LNCAP (cell line): ENCODE measurements around the gene RANBP9.

ENCODE experiments used
- TF ChIP-seq, protein P1 (sequence below): fragments of 450-650 bp; IDR thresholded peaks from 2 replicates; pipeline ENCODE4 v1.5.1; 2017; ENCODE audit warnings: mild to moderate bottlenecking

RANBP9 gene

GRCh38 chr6:13624871-13625288, 86.8 kb downstream of the RANBP9 start:
- TF ChIP-seq, protein P1, sequence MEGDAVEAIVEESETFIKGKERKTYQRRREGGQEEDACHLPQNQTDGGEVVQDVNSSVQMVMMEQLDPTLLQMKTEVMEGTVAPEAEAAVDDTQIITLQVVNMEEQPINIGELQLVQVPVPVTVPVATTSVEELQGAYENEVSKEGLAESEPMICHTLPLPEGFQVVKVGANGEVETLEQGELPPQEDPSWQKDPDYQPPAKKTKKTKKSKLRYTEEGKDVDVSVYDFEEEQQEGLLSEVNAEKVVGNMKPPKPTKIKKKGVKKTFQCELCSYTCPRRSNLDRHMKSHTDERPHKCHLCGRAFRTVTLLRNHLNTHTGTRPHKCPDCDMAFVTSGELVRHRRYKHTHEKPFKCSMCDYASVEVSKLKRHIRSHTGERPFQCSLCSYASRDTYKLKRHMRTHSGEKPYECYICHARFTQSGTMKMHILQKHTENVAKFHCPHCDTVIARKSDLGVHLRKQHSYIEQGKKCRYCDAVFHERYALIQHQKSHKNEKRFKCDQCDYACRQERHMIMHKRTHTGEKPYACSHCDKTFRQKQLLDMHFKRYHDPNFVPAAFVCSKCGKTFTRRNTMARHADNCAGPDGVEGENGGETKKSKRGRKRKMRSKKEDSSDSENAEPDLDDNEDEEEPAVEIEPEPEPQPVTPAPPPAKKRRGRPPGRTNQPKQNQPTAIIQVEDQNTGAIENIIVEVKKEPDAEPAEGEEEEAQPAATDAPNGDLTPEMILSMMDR = peak; percentile 54; the same call in 1 of the 2 replicates

- TF ChIP-seq, protein P1 = no peak
Observed at GRCh38 chr6:13617066-13617465, 94.6 kb downstream of the RANBP9 start.

- TF ChIP-seq, protein P1 = no peak
Observed at GRCh38 chr6:13615792-13616120, 95.9 kb downstream of the RANBP9 start.

- TF ChIP-seq, protein P1 = peak; percentile 75
Observed at GRCh38 chr6:13614926-13615791, 96.5 kb downstream of the RANBP9 start, which contains the start of gene NOL7. Gene NOL7, plus strand, starts transcription at chr6:13615335. Its CDS starts 24 bp downstream, at chr6:13615359.

- TF ChIP-seq, protein P1 = no peak
Observed at GRCh38 chr6:13614126-13614925, 97.3 kb downstream of the RANBP9 start.

DNA sequence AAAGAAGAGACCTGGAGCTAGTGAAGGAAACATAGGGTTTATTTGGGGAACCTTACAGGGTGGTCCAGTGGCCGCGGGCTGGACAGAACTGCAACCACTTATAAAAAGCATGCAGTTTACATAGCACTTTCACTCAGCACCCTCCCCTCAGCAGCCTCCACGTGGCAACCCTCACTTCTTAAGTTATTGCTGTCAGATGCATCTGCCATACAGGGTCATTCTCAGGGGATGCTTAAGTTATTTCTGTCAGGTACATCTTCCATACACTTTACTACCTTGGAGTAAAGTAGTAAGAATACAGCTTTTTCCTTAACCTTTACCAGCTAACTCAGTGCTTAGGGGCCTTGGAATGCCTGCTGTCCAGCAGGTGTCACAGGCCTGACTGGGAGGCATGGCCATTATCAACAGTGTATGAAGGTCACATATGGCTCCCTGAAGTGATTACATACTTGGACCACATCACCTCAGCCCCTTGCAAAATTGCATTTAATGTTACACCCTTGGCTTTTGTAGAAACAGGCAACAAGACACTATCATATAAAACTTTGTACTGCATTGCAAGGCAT, 98.5 kb downstream of the RANBP9 start:
- TF ChIP-seq, protein P1 = no peak

DNA sequence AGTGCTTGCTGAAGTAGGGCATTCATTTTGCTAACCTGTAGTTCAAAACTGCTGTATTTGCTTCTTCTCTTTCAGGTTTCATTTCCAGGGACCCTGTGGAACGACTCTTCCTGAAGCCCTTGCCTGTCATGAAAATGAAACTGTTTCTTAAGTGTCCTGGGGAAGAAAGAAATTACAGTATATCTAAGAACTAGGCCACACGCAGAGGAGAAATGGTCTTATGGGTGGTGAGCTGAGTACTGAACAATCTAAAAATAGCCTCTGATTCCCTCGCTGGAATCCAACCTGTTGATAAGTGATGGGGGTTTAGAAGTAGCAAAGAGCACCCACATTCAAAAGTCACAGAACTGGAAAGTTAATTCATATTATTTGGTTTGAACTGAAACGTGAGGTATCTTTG, 99.9 kb downstream of the RANBP9 start:
- TF ChIP-seq, protein P1 = no peak
